Hepatocyte (in vitro differentiated cells): ENCODE data around the gene RIC8A. TPM values are rescaled to one million over a fixed set of nuclear protein-coding genes. Genes with fewer than 3 reads are reported as not detected.
A peak's percentile ranks its signal among the peaks of the same experiment; 100 is the strongest.

Source experiments
- DNase-seq: peaks from one replicate; pipeline ENCODE4 v3.0.0-alpha.2; 2016; ENCODE audit warnings: low spot score
- H2AFZ ChIP-seq: fragments of 200-600 bp; sonication (generic); 2 replicates; pipeline ENCODE4 v1.6.0; 2016; ENCODE audit warnings: antibody characterized with exemption, mild to moderate bottlenecking
- H3K27ac ChIP-seq: fragments of 200-600 bp; sonication (generic); 2 replicates; pipeline ENCODE4 v1.5.1; 2016; ENCODE audit warnings: mild to moderate bottlenecking
- H3K27me3 ChIP-seq: fragments of 200-600 bp; sonication (generic); 2 replicates; pipeline ENCODE4 v1.6.1; 2016
- H3K36me3 ChIP-seq: fragments of 200-600 bp; sonication (generic); replicated peaks from 2 replicates; pipeline ENCODE4 v1.5.1; 2016; ENCODE audit warnings: low read depth; ENCODE audit not compliant: insufficient read depth
- H3K4me1 ChIP-seq: fragments of 200-600 bp; sonication (generic); 2 replicates; pipeline ENCODE4 v1.5.1; 2016; ENCODE audit warnings: mild to moderate bottlenecking, moderate library complexity; ENCODE audit not compliant: insufficient read depth
- H3K4me2 ChIP-seq: fragments of 200-600 bp; sonication (generic); 2 replicates; pipeline ENCODE4 v1.6.0; 2016
- H3K4me3 ChIP-seq: fragments of 200-600 bp; sonication (generic); 2 replicates; pipeline ENCODE4 v1.5.1; 2016; ENCODE audit warnings: mild to moderate bottlenecking
- H3K79me2 ChIP-seq: fragments of 200-600 bp; sonication (generic); 2 replicates; pipeline ENCODE4 v1.6.0; 2017; ENCODE audit warnings: mild to moderate bottlenecking
- H3K9me2 ChIP-seq: fragments of 200-600 bp; sonication (generic); replicated peaks from 2 replicates; pipeline ENCODE4 v1.6.0; 2017; ENCODE audit warnings: mild to moderate bottlenecking; ENCODE audit not compliant: insufficient read depth
- H3K9me3 ChIP-seq: fragments of 200-600 bp; sonication (generic); 2 replicates; pipeline ENCODE4 v1.5.1; 2016; ENCODE audit warnings: low read depth, mild to moderate bottlenecking
- H4K20me1 ChIP-seq: fragments of 200-600 bp; sonication (generic); 2 replicates; pipeline ENCODE4 v1.6.0; 2016; ENCODE audit warnings: mild to moderate bottlenecking; ENCODE audit not compliant: insufficient read depth, poor library complexity, severe bottlenecking
- EZH2 ChIP-seq: fragments of 200-600 bp; sonication (generic); IDR thresholded peaks from 2 replicates; pipeline ENCODE4 v1.6.1; 2016; ENCODE audit warnings: antibody characterized with exemption, mild to moderate bottlenecking, borderline replicate concordance
- EZH2phosphoT487 ChIP-seq: fragments of 200-600 bp; sonication (generic); IDR thresholded peaks from one replicate; pipeline ENCODE4 v1.6.1; 2018; ENCODE audit warnings: antibody characterized with exemption, mild to moderate bottlenecking, low read depth, moderate library complexity; ENCODE audit not compliant: unreplicated experiment, severe bottlenecking
- WGBS: methylation state at CpG from one replicate; pipeline ENCODE4 v1.1.6; 2016; ENCODE audit warnings: low lambda C conversion rate; ENCODE audit errors: missing lambda C conversion rate; 5-methylcytosine and 5-hydroxymethylcytosine counted together
- polyA plus RNA-seq: library from polyadenylated mRNA; unstranded; fragments of >200 nt; fragmentation: Nextera tagmentation; extraction: Ambion mirVana; gene quantifications from 2 replicates; pipeline ENCODE4 v1.2.1, GENCODE V29; 2016
- total RNA-seq: library from RNA; depleted of rRNA; stranded (reverse); fragments of >200 nt; gene quantifications from 2 replicates; pipeline ENCODE4 v1.2.3, GENCODE V29; 2014
- TF ChIP-seq, protein P1 (sequence below): fragments of 200-600 bp; sonication (generic); IDR thresholded peaks from 2 replicates; pipeline ENCODE4 v1.5.1; 2016; ENCODE audit warnings: antibody characterized with exemption, mild to moderate bottlenecking; ENCODE audit not compliant: poor library complexity

Gene RIC8A
- total and polyA plus RNA-seq, 2 experiments from 2014 or later, result 75.6 to 82.1 TPM

DNA sequence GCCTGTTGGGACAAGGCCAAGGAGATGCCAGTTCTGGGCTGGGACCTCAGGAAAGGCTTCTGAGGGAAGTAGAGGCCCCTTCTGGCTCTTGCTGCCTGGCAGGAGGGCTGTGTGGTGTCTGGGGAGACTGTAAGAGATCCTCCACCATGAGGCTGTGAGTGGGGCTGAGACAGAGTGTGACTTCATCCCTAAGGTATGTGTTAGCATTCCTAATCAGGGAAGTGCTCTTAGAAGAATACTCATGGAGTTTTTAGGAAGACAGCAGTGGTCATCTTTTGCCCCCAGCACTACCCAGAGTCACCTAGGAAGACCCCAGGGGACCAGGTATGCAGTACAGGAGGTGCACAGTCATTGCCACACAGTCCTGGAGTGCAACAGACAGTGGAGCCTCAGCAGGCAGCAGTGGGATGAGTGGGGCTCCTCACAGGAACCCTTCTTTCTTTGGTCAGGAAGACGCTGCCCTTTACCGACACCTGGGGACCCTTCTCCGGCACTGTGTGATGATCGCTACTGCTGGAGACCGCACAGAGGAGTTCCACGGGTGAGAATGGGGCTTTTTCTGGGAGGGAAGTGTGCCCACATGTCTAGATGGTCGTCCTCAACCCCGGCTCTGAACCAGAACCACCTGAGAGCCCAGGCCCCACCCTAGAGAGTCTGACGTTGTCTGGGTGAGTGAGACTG lies 2.8 kb downstream of the RIC8A start:
- no peaks in the 10 kb centered on the region for H3K36me3 ChIP-seq
- peak overlapping the region; percentile 99 for H3K27ac ChIP-seq
- peaks cover 21% of the 10 kb centered on the region for H4K20me1 ChIP-seq
- 96% methylated on average over 9 of the region's 9 CpGs for WGBS
- H3K27me3 ChIP-seq, result no peaks in the 10 kb centered on the region
- H3K9me2 ChIP-seq, result no peaks in the 10 kb centered on the region
- H3K79me2 ChIP-seq, result peaks cover 51% of the 10 kb centered on the region
- H3K4me2 ChIP-seq, result peak overlapping the region; percentile 98
- no peak for DNase-seq
- no peak overlapping the region for H3K4me3 ChIP-seq
- no peaks in the 10 kb centered on the region for H3K9me3 ChIP-seq
- no peak overlapping the region for H2AFZ ChIP-seq
- TF ChIP-seq EZH2phosphoT487 (no peak), EZH2 (no peak)
- TF ChIP-seq, protein P1, sequence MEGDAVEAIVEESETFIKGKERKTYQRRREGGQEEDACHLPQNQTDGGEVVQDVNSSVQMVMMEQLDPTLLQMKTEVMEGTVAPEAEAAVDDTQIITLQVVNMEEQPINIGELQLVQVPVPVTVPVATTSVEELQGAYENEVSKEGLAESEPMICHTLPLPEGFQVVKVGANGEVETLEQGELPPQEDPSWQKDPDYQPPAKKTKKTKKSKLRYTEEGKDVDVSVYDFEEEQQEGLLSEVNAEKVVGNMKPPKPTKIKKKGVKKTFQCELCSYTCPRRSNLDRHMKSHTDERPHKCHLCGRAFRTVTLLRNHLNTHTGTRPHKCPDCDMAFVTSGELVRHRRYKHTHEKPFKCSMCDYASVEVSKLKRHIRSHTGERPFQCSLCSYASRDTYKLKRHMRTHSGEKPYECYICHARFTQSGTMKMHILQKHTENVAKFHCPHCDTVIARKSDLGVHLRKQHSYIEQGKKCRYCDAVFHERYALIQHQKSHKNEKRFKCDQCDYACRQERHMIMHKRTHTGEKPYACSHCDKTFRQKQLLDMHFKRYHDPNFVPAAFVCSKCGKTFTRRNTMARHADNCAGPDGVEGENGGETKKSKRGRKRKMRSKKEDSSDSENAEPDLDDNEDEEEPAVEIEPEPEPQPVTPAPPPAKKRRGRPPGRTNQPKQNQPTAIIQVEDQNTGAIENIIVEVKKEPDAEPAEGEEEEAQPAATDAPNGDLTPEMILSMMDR, result no peak
- H3K4me1 ChIP-seq, result peaks cover 24% of the 10 kb centered on the region

DNA sequence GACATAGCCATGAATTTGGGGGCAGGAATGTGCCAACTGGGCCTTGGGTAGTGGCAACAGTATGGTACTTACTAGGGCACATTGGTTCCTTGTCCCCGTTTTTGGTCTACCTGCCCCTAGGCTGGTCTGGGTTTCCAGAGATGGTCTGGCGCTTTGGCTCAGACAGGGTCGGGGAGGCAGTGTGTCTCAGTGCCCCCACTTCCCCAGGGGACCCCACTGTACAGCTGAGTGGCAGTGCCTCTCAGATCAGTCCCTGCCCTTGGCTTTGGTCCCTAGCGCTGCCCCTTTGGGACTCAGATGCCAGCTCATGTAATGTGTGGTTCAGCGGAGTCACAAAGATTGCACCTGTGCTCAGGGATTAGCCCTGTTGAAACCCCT lies 3.3 kb downstream of the RIC8A start:
- Histone ChIP-seq H3K4me1 (peaks cover 19% of the 10 kb centered on the region), H2AFZ (no peak overlapping the region), H3K4me2 (peak overlapping the region; percentile 98), H3K79me2 (peaks cover 45% of the 10 kb centered on the region), H4K20me1 (peaks cover 16% of the 10 kb centered on the region), H3K9me3 (no peaks in the 10 kb centered on the region), H3K27ac (no peak overlapping the region), H3K36me3 (no peaks in the 10 kb centered on the region), H3K27me3 (no peaks in the 10 kb centered on the region), H3K9me2 (no peaks in the 10 kb centered on the region), H3K4me3 (no peak overlapping the region)
- DNase-seq, result no peak
- no peak for TF ChIP-seq EZH2phosphoT487
- TF ChIP-seq, protein P1, result no peak
- no peak for TF ChIP-seq EZH2
- WGBS, result 92% methylated on average over 5 of the region's 5 CpGs

DNA sequence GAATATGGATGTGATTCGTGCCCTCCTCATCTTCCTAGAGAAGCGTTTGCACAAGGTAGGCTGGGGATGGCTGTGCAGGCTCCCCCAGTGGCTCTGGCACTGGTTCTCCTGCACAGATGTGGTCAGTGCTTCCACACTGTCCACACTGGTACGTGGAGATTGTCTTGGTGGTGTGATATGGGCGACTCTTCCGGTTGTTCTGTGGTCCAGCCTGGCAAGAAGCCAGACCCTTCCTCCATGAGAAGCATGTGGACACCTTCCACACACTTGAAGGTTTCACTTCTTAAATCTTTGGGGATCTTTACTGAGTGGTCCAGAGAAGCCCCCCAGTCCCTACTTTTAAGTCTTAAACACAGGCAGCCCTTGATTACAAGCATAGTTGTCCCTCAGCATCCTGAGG lies 3.8 kb downstream of the RIC8A start:
- H3K4me3 ChIP-seq, result no peak overlapping the region
- H3K36me3 ChIP-seq, result no peaks in the 10 kb centered on the region
- over 99% methylated on average over 5 of the region's 5 CpGs for WGBS
- no peaks in the 10 kb centered on the region for H3K27me3 ChIP-seq
- peaks cover 12% of the 10 kb centered on the region for H4K20me1 ChIP-seq
- H3K79me2 ChIP-seq, result peaks cover 40% of the 10 kb centered on the region
- DNase-seq, result no peak
- H3K4me2 ChIP-seq, result no peak overlapping the region
- TF ChIP-seq EZH2, result no peak
- TF ChIP-seq, protein P1, result no peak
- TF ChIP-seq EZH2phosphoT487, result no peak
- H3K9me3 ChIP-seq, result no peaks in the 10 kb centered on the region
- H3K27ac ChIP-seq, result no peak overlapping the region
- H3K4me1 ChIP-seq, result peaks cover 14% of the 10 kb centered on the region
- no peaks in the 10 kb centered on the region for H3K9me2 ChIP-seq
- no peak overlapping the region for H2AFZ ChIP-seq

DNA sequence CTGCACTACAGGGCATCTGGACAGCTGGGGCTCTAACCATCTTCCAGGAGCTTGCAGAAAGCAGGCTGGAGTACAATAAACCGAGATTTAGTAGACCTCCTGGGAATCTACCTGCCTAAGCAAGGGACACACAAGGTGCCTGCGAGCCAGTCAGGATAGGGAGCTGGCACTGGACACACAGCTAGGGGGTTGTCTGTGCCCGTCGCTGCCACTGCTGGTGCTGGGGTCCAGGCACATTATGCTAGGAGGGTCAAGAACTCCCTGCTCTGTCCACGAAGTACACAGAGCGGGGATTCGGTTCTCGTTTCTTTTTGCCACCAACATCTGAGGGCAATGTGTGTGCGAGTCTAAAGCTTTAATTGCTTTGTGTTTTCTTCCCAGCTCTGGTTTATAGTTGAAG lies 4.2 kb downstream of the RIC8A start:
- no peak for DNase-seq
- Histone ChIP-seq H2AFZ (no peak overlapping the region), H3K9me3 (no peaks in the 10 kb centered on the region), H3K4me3 (no peak overlapping the region), H3K4me2 (no peak overlapping the region), H3K27ac (no peak overlapping the region), H3K9me2 (no peaks in the 10 kb centered on the region), H3K79me2 (peaks cover 36% of the 10 kb centered on the region), H3K27me3 (no peaks in the 10 kb centered on the region), H3K4me1 (peaks cover 14% of the 10 kb centered on the region), H4K20me1 (peaks cover 10% of the 10 kb centered on the region), H3K36me3 (no peaks in the 10 kb centered on the region)
- no peak for TF ChIP-seq EZH2
- TF ChIP-seq, protein P1, result no peak
- no peak for TF ChIP-seq EZH2phosphoT487
- 98% methylated on average over 9 of the region's 9 CpGs for WGBS
